ENCODE measurements around the gene IFIT2. TPM values are rescaled to one million over a fixed set of nuclear protein-coding genes. Genes with fewer than 3 reads are reported as not detected.
"Not testable (repeated sequence)": the region's sequence is repeated elsewhere in the genome, so short reads cannot be mapped to it uniquely, and the experiment has no call there.

The IFIT2 gene
- total and polyA plus RNA-seq, 2 donors (not counting 3 experiments of a cell fraction or from before 2014, with no cell fraction given), result 0.23 to 1.4 TPM

DNA sequence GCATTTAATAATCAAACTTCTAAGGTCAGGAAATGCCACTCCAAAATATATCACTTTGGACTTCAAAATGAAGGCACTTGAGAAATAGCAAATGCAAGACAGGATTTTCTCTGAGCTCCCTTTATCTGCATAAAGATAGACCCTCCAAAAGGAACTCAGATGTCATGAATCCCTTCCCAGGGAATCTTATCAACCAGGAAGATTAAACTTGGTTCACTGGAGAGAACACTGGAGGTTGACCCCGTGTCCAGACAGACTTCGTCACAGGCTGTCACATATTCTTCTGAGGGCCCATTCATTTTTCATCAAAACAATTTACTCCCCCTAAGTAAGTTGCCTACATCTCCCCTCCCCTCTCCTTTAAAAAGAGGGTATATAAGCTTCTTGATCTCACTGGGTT lies 47.1 kb downstream of the IFIT2 start:
- POLR2A ChIA-PET, result no interaction called here
- Histone ChIP-seq H2AFZ (ENCODE audit: low read depth, low read length) (no peak overlapping the region), H3K27me3 (ENCODE audit: control insufficient read depth in 2 of 2, insufficient read depth in 2 of 2, low read length in 2 of 2) (peaks cover 0 to 5% of the 10 kb centered on the region in 2 experiments), H3K27ac (ENCODE audit: insufficient read depth, low read depth, low read length) (no peak overlapping the region), H3K9ac (replicated peaks; ENCODE audit: extremely low read depth, insufficient read depth, low read length) (no peak overlapping the region), H3K79me2 (ENCODE audit: control insufficient read depth, insufficient read depth, low read length) (no peaks in the 10 kb centered on the region), H3K36me3 (ENCODE audit: control insufficient read depth in 2 of 2, extremely low read depth in 1 of 2, insufficient read depth in 2 of 2, low read length in 2 of 2) (no peaks in the 10 kb centered on the region), H3K9me3 (replicated peaks; ENCODE audit: control insufficient read depth, insufficient read depth, low read length) (no peaks in the 10 kb centered on the region), H3K4me2 (ENCODE audit: insufficient read depth, low read length) (no peak overlapping the region), H3K9me1 (replicated peaks; ENCODE audit: control insufficient read depth, extremely low read depth, insufficient read depth, low read length) (no peaks in the 10 kb centered on the region), H3K4me3 (replicated peaks in 1 of 3; ENCODE audit: insufficient read depth in 1 of 3, low read depth in 1 of 3, low read length in 3 of 3) (no peak overlapping the region), H4K20me1 (replicated peaks; ENCODE audit: control insufficient read depth, extremely low read depth, insufficient read depth, low read length) (no peaks in the 10 kb centered on the region), H3K4me1 (ENCODE audit: control insufficient read depth, extremely low read depth, insufficient read depth, low read length) (peaks cover 13% of the 10 kb centered on the region)
- intact Hi-C loops (cut with micrococcal nuclease) (loop anchor here (5.0 kb wide), 1 partner anchor 72 kb away; no protein-coding TSS in a partner anchor), dilution Hi-C loops (cut with MboI; ENCODE audit: extremely low pct_ligation_motif_present, low sequenced_read_pairs) (no loop called here)
- TF ChIP-seq POLR2AphosphoS5 (IDR thresholded peaks at IDR 0.05; ENCODE audit: insufficient read depth, low read depth, low read length) (no peak), EZH2 (IDR thresholded peaks at IDR 0.05; ENCODE audit: borderline replicate concordance, low read depth, low read length, severe bottlenecking) (no peak), MYC (IDR thresholded peaks at IDR 0.05; ENCODE audit: low read depth, low read length) (no peak), GATA2 (IDR thresholded peaks at IDR 0.05; ENCODE audit: insufficient read depth, insufficient read length, low read depth, low read length) (no peak), JUN (IDR thresholded peaks at IDR 0.05; ENCODE audit: borderline replicate concordance, insufficient read depth, insufficient read length, low read depth) (no peak)
- TF ChIP-seq, protein P1, sequence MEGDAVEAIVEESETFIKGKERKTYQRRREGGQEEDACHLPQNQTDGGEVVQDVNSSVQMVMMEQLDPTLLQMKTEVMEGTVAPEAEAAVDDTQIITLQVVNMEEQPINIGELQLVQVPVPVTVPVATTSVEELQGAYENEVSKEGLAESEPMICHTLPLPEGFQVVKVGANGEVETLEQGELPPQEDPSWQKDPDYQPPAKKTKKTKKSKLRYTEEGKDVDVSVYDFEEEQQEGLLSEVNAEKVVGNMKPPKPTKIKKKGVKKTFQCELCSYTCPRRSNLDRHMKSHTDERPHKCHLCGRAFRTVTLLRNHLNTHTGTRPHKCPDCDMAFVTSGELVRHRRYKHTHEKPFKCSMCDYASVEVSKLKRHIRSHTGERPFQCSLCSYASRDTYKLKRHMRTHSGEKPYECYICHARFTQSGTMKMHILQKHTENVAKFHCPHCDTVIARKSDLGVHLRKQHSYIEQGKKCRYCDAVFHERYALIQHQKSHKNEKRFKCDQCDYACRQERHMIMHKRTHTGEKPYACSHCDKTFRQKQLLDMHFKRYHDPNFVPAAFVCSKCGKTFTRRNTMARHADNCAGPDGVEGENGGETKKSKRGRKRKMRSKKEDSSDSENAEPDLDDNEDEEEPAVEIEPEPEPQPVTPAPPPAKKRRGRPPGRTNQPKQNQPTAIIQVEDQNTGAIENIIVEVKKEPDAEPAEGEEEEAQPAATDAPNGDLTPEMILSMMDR (IDR thresholded peaks at IDR 0.05; ENCODE audit: extremely low read depth in 1 of 2, insufficient read depth in 1 of 2, low read depth in 1 of 2, low read length in 2 of 2), result no peak
- TF ChIP-seq, protein P2, sequence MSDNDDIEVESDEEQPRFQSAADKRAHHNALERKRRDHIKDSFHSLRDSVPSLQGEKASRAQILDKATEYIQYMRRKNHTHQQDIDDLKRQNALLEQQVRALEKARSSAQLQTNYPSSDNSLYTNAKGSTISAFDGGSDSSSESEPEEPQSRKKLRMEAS (IDR thresholded peaks at IDR 0.05; ENCODE audit: insufficient read depth, insufficient read length), result no peak
- no TSS peak for BruUV-seq (replicated peaks)
- no peak for DNase-seq (ENCODE audit: low read depth, low spot score)
- CTCF ChIA-PET, result interaction anchor here (2.3 kb wide), 1 partner anchor 20 kb away, joined by 6 read pairs; no protein-coding TSS in a partner anchor
- FAIRE-seq, result no peak

DNA sequence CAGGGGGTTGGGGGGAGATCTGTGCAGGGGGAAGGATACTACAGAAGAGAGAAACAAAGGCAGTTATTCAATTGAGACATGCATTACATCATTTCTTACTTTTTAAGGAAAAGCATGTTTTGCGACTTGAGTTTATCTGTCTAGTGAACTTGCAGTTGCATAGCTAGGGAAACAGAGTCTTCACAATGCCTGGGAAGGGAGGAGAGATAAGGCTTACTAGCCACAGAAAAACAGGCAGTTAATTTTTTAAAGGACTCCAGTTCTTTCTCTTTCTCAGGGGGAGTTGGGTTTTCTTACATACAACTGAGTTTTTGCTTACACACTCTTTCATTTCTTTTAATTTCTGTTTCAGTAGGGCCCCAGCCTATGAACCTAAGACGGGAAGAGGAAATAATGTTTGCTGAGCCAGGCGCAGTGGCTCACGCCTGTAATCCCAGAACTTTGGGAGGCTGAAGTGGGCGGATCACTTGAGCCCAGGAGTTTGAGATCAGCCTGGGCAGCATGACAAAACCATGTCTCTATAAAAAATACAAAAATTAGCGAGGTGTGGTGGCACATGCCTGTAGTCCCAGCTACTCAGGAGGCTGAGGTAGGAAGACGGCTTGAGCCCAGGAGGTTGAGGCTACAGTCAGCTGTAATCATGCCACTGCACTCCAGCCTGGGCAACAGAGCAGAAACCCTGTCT lies 48.9 kb downstream of the IFIT2 start:
- H4K20me1 ChIP-seq (replicated peaks; ENCODE audit: control insufficient read depth, extremely low read depth, insufficient read depth, low read length); BruUV-seq (replicated peaks); H3K9ac ChIP-seq (replicated peaks; ENCODE audit: extremely low read depth, insufficient read depth, low read length); POLR2A ChIA-PET; H3K36me3 ChIP-seq (ENCODE audit: control insufficient read depth in 2 of 2, extremely low read depth in 1 of 2, insufficient read depth in 2 of 2, low read length in 2 of 2); H3K4me3 ChIP-seq (replicated peaks in 1 of 3; ENCODE audit: insufficient read depth in 1 of 3, low read depth in 1 of 3, low read length in 3 of 3); H3K79me2 ChIP-seq (ENCODE audit: control insufficient read depth, insufficient read depth, low read length); intact Hi-C loops (cut with micrococcal nuclease); H3K9me1 ChIP-seq (replicated peaks; ENCODE audit: control insufficient read depth, extremely low read depth, insufficient read depth, low read length); DNase-seq (ENCODE audit: low read depth, low spot score); H3K9me3 ChIP-seq (replicated peaks; ENCODE audit: control insufficient read depth, insufficient read depth, low read length); H3K4me2 ChIP-seq (ENCODE audit: insufficient read depth, low read length); H3K27me3 ChIP-seq (ENCODE audit: control insufficient read depth in 2 of 2, insufficient read depth in 2 of 2, low read length in 2 of 2); dilution Hi-C loops (cut with MboI; ENCODE audit: extremely low pct_ligation_motif_present, low sequenced_read_pairs); H3K27ac ChIP-seq (ENCODE audit: insufficient read depth, low read depth, low read length): not testable (repeated sequence)
- peaks cover 13% of the 10 kb centered on the region for H3K4me1 ChIP-seq (ENCODE audit: control insufficient read depth, extremely low read depth, insufficient read depth, low read length)
- H2AFZ ChIP-seq (ENCODE audit: low read depth, low read length), result peak overlapping the region; percentile 26
- FAIRE-seq, result peak; percentile 40
- CTCF ChIA-PET, result interaction anchor here (2.0 to 2.3 kb wide), 2 partner anchors 19 kb away, joined by 6 to 10 read pairs; no protein-coding TSS in a partner anchor

Measured in endothelial cell of umbilical vein (primary cell).